Iris pigment epithelial cell (primary cell): ENCODE data around the gene ABCB1.
"Not testable (repeated sequence)": the region's sequence is repeated elsewhere in the genome, so short reads cannot be mapped to it uniquely, and the experiment has no call there.

ENCODE experiments used
- DNase-seq: peaks from one replicate; pipeline ENCODE4 v3.0.0-alpha.2; 2011; ENCODE audit warnings: low read depth

The ABCB1 gene

DNA sequence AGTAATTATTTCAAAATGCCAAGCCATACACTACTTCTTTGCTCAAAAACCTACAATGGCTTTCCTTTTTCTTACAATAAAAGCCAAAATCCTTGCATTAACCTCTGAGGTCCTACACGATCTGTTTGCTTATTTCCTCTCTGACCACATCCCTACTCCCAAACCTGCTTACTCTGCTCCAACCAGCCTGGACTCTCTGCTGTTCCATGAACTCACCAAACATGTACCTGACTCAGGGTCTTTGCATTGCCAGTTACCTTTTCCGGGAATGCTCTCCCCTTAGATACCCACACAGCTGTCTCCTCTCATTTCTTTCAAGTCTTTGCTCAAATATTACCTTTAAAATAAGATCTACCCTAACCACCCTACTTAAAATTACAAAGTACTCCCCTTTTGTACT is 127.5 kb downstream of the ABCB1 start:
- no peak for DNase-seq

DNA sequence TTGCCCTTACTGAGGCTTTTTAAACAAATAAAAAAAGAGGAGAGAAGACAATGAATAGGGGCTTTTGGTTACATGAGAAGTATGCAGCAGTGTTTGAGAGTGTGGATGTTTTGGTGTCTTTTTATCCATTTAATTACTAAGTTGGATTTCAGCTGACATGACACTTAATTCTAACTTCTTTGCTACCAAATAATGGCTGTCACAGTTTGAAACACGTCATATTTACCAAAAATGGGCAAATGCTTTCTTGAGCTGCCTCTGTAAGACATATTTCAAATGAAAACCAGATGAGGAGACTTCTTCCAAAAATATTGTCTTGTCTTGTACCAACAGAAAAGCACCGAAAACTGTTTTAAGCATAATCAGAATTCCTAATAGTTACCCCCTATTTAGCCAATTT is 129.2 kb downstream of the ABCB1 start:
- no peak for DNase-seq

DNA sequence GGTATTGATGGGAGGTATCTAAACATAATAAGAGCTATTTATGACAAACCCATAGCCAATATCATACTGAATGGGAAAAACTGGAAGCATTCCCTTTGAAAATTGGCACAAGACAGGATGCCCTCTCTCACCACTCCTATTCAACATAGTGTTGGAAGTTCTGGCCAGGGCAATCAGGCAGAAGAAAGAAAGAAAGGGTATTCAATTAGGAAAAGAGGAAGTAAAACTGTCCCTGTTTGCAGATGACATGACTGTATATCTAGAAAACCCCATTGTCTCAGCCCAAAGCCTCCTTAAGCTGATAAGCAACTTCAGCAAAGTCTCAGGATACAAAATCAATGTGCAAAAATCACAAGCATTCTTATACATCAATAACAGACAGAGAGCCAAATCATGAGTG is 131.5 kb downstream of the ABCB1 start:
- not testable (repeated sequence) for DNase-seq

- not testable (repeated sequence) for DNase-seq
Observed at GRCh38 chr7:87465534-87465880, 135.2 kb downstream of the ABCB1 start.

GRCh38 chr7:87464830-87465533 is 135.7 kb downstream of the ABCB1 start:
- DNase-seq, result not testable (repeated sequence)

- no peak for DNase-seq
Observed at GRCh38 chr7:87463982-87464381, 136.7 kb downstream of the ABCB1 start.

DNA sequence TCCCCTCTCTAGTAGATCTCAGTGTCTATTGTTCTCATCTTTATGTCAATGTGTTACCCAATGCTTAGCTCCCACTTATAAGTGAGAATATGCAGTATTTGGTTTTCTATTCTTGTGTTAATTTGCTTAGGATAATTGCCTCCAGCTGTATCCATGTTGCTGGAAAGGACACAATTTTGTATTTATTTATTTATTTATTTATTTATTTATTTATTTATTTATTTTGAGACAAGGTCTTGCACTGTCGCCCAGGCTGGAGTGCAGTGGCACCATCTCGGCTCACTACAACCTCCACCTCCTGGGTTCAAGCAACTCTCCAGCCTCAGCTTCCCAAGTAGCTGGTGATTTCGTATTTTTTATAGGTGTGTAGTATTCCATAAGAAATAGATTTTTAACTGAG is 140.2 kb downstream of the ABCB1 start:
- DNase-seq, result not testable (repeated sequence)

DNA sequence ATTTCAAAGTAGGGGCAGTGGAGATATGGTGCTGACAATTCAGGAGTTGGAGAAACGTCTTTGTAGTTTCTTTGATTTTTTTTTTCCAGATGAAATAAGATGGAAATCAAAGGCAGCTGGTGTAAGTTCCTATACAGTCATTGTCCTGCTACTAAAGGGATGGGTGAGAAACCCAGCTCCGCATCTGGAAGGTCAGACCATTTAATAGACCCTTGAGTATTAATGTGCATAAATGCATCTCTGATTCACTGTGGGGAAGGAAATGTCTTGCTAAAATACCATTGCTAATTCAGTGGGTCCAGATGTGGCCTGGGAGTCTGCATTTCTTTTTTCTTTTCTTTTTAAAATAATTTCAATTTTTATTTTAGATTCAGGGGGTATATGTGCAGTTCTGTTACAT is 140.7 kb downstream of the ABCB1 start:
- DNase-seq, result no peak

DNA sequence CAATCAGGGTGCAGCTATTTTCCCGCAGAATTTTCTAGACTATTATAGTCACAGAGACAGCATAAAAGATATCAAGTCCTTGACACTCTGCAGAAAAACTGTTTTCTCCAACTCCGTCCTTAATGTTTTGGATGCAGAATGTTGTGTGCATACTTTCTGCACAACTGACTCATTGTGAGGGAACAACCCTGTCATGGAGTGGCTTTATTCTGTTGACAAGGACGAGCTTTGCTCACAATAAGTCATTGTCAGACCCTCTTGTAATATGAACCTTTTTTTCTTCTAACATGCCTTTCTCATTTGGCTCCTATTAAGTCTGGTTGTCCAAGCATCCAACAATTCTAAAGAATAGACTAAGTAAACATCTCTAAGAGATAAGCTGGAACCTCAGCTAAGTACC is 142.5 kb downstream of the ABCB1 start:
- DNase-seq, result no peak

GRCh38 chr7:87456247-87456646 is 144.4 kb downstream of the ABCB1 start:
- DNase-seq, result no peak
